Endothelial cell of umbilical vein (primary cell): Measurements from ENCODE around the gene BAX. TPM values are rescaled to one million over a fixed set of nuclear protein-coding genes. Genes with fewer than 3 reads are reported as not detected.
"Not testable (repeated sequence)": the region's sequence is repeated elsewhere in the genome, so short reads cannot be mapped to it uniquely, and the experiment has no call there.

ENCODE experiments used
- BruUV-seq: library from RNA; stranded (reverse); fragments of 400-500 nt; replicated peaks from 2 replicates; lab custom pipeline; 2021; lab: Mats Ljungman, UMichigan
- CTCF ChIA-PET: fragments of 300-600, 350-600 bp; sonication (Branson Sonifier 250); formaldehyde crosslinking; loops from one replicate; lab custom pipeline; 2021; ENCODE audit warnings: antibody characterized with exemption, inconsistent platforms; lab: Charles Lee
- POLR2A ChIA-PET: fragments of 300-600, 350-600 bp; sonication (Branson Sonifier 250); formaldehyde crosslinking; loops from one replicate; lab custom pipeline; 2021; ENCODE audit warnings: antibody characterized with exemption, inconsistent platforms; lab: Charles Lee
- DNase-seq: peaks from one replicate; pipeline ENCODE4 v3.0.0-alpha.2; 2011; ENCODE audit warnings: low read depth, low spot score
- FAIRE-seq: peaks from 2 replicates; lab custom pipeline; 2011; peaks lifted over from hg19 to GRCh38; lab: Jason Lieb, UNC
- H2AFZ ChIP-seq: 2 replicates; pipeline ENCODE4 v1.6.0; 2012; ENCODE audit warnings: low read depth, low read length, control low read depth, inconsistent platforms
- H3K27ac ChIP-seq: 2 replicates; pipeline ENCODE4 v1.5.1; 2011; ENCODE audit warnings: low read depth, mild to moderate bottlenecking, control low read depth, low read length, moderate library complexity; ENCODE audit not compliant: insufficient read depth
- H3K27me3 ChIP-seq, 2 experiments: 2 replicates each; pipeline versions ENCODE4 v1.6.0 to v1.6.1; 2011; ENCODE audit warnings: low read length in 2 of 2, mixed read lengths in 1 of 2; ENCODE audit not compliant: control insufficient read depth in 2 of 2, insufficient read depth in 2 of 2
- H3K36me3 ChIP-seq, 2 experiments: 2 replicates in 1 of 2; 3 replicates in 1 of 2; pipeline ENCODE4 v1.5.1; 2011; ENCODE audit warnings: low read length in 2 of 2, mild to moderate bottlenecking in 1 of 2, moderate library complexity in 1 of 2; ENCODE audit not compliant: control insufficient read depth in 2 of 2, insufficient read depth in 2 of 2; ENCODE audit errors: extremely low read depth in 1 of 2
- H3K4me1 ChIP-seq: 3 replicates; pipeline ENCODE4 v1.5.1; 2011; ENCODE audit warnings: mild to moderate bottlenecking, low read length; ENCODE audit not compliant: control insufficient read depth, insufficient read depth; ENCODE audit errors: extremely low read depth
- H3K4me2 ChIP-seq: 2 replicates; pipeline ENCODE4 v1.6.1; 2011; ENCODE audit warnings: low read length, control low read depth, mixed read lengths; ENCODE audit not compliant: insufficient read depth
- H3K4me3 ChIP-seq, 3 experiments: fragments of 200-600 bp in 1 of 3; sonication (generic), shearing (Covaris generic) in 1 of 3; replicated peaks in 1 of 3; 2 replicates each; pipeline ENCODE4 v1.5.1; 2011 to 2016; ENCODE audit warnings: control low read depth in 3 of 3, low read length in 3 of 3, mild to moderate bottlenecking in 2 of 3, inconsistent platforms in 1 of 3, low read depth in 1 of 3, moderate library complexity in 1 of 3; ENCODE audit not compliant: insufficient read depth in 1 of 3
- H3K79me2 ChIP-seq: 2 replicates; pipeline ENCODE4 v1.6.0; 2012; ENCODE audit warnings: low read length, inconsistent platforms; ENCODE audit not compliant: control insufficient read depth, insufficient read depth
- H3K9ac ChIP-seq: replicated peaks from 2 replicates; pipeline ENCODE3; 2011; ENCODE audit warnings: low read length, control low read depth; ENCODE audit not compliant: insufficient read depth; ENCODE audit errors: extremely low read depth
- H3K9me1 ChIP-seq: replicated peaks from 3 replicates; pipeline ENCODE4 v1.6.0; 2011; ENCODE audit warnings: mild to moderate bottlenecking, low read length; ENCODE audit not compliant: control insufficient read depth, insufficient read depth; ENCODE audit errors: extremely low read depth
- H3K9me3 ChIP-seq: replicated peaks from 2 replicates; pipeline ENCODE4 v1.5.1; 2012; ENCODE audit warnings: low read length, inconsistent platforms; ENCODE audit not compliant: control insufficient read depth, insufficient read depth
- H4K20me1 ChIP-seq: replicated peaks from 2 replicates; pipeline ENCODE3; 2011; ENCODE audit warnings: mild to moderate bottlenecking, low read length; ENCODE audit not compliant: control insufficient read depth, insufficient read depth; ENCODE audit errors: extremely low read depth
- EZH2 ChIP-seq: IDR thresholded peaks from 2 replicates; pipeline ENCODE4 v1.6.1; 2012; ENCODE audit warnings: borderline replicate concordance, low read depth, mild to moderate bottlenecking, moderate library complexity, low read length, inconsistent platforms; ENCODE audit not compliant: severe bottlenecking
- FOS ChIP-seq: IDR thresholded peaks from 2 replicates; pipeline ENCODE4 v1.6.1; 2011; ENCODE audit warnings: mild to moderate bottlenecking, low read length, moderate library complexity, borderline replicate concordance; ENCODE audit not compliant: insufficient read depth
- GATA2 ChIP-seq: IDR thresholded peaks from 2 replicates; pipeline ENCODE4 v1.7.0; 2011; ENCODE audit warnings: low read depth, mild to moderate bottlenecking, moderate library complexity, mixed read lengths, low read length; ENCODE audit not compliant: insufficient read length, insufficient read depth
- MYC ChIP-seq: IDR thresholded peaks from one replicate; pipeline ENCODE4 v1.6.1; 2011; ENCODE audit warnings: mild to moderate bottlenecking, low read depth, low read length
- POLR2A ChIP-seq: IDR thresholded peaks from 2 replicates; pipeline ENCODE4 v1.6.1; 2012; ENCODE audit warnings: low read depth, mild to moderate bottlenecking, control low read depth, low read length
- POLR2AphosphoS5 ChIP-seq: IDR thresholded peaks from 2 replicates; pipeline ENCODE4 v1.6.1; 2012; ENCODE audit warnings: low read depth, mild to moderate bottlenecking, control low read depth, low read length, moderate library complexity; ENCODE audit not compliant: insufficient read depth
- dilution Hi-C: fragments of 300-500 bp; cut with MboI; formaldehyde crosslinking; loops from one replicate; pipeline ENCODE4 v1.15.0; 2019; ENCODE audit warnings: low sequenced_read_pairs; ENCODE audit not compliant: extremely low pct_ligation_motif_present
- intact Hi-C: fragments of 100-400 bp; cut with micrococcal nuclease; formaldehyde crosslinking; loops from one replicate; pipeline ENCODE4 v1.10.0; 2022
- polyA plus RNA-seq, 4 experiments: library from polyadenylated mRNA; depleted of rRNA in 3 of 4; stranded (reverse) in 3 of 4; unstranded in 1 of 4; fragments of >200 nt; gene quantifications; 2 replicates each; pipeline versions ENCODE4 v1.2.1 to v1.2.3, GENCODE V29; 2011 to 2012; ENCODE audit warnings: missing spikeins in 1 of 4
- total RNA-seq: library from RNA; stranded (reverse); gene quantifications from 2 replicates; pipeline ENCODE4 v1.2.3, GENCODE V29; 2021
- TF ChIP-seq, protein P1 (sequence below), 2 donors: IDR thresholded peaks; 1 replicate in 1 of 2; 2 replicates in 1 of 2; pipeline ENCODE4 v1.5.1; 2011; ENCODE audit warnings: low read length in 2 of 2, mild to moderate bottlenecking in 2 of 2, moderate library complexity in 2 of 2, control low read depth in 1 of 2, inconsistent platforms in 1 of 2, low read depth in 1 of 2; ENCODE audit not compliant: insufficient read depth in 1 of 2; ENCODE audit errors: extremely low read depth in 1 of 2

The BAX gene
- total and polyA plus RNA-seq, 2 donors (not counting 3 experiments of a cell fraction or from before 2014, with no cell fraction given): 267 to 283 TPM

DNA sequence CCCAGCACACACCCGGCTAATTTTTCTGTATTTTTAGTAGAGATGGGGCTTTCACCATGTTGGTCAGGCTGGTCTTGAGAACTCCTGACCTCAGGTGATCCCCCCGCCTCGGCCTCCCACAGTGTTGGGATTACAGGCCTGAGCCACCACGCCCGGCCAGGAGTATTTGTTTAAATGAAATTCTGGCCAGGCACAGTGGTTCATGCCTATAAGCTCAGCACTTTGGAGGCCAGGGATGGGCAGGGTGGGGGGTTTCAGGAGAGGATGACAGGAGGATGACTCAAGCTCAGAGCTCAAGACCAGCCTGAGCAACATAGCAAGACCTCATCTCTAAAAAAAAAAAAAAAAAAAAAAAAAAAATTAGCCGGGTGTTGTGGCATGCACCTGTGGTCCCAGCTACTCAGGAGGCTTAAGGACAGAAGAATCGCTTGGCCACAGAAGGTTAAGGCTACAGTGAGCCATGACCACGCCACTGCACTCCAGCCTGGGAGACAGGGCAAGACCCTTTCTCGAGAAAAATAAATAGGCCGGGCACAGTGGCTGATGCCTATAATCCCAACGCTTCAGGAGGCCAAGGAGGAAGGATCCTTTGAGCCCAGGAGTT is 29.3 kb upstream of the BAX start:
- FAIRE-seq (no peak), DNase-seq (no peak)
- Histone ChIP-seq H3K4me2 (no peak overlapping the region), H3K4me3 (no peak overlapping the region), H3K9me1 (no peaks in the 10 kb centered on the region), H3K79me2 (no peaks in the 10 kb centered on the region), H2AFZ (no peak overlapping the region), H3K27ac (no peak overlapping the region), H3K9ac (no peak overlapping the region), H3K27me3 (no peaks in the 10 kb centered on the region), H3K4me1 (peaks cover 2% of the 10 kb centered on the region), H3K36me3 (peaks cover 0 to 19% of the 10 kb centered on the region in 2 experiments), H4K20me1 (no peaks in the 10 kb centered on the region), H3K9me3 (no peaks in the 10 kb centered on the region)
- dilution Hi-C loops: no loop called here
- TF ChIP-seq, protein P1, sequence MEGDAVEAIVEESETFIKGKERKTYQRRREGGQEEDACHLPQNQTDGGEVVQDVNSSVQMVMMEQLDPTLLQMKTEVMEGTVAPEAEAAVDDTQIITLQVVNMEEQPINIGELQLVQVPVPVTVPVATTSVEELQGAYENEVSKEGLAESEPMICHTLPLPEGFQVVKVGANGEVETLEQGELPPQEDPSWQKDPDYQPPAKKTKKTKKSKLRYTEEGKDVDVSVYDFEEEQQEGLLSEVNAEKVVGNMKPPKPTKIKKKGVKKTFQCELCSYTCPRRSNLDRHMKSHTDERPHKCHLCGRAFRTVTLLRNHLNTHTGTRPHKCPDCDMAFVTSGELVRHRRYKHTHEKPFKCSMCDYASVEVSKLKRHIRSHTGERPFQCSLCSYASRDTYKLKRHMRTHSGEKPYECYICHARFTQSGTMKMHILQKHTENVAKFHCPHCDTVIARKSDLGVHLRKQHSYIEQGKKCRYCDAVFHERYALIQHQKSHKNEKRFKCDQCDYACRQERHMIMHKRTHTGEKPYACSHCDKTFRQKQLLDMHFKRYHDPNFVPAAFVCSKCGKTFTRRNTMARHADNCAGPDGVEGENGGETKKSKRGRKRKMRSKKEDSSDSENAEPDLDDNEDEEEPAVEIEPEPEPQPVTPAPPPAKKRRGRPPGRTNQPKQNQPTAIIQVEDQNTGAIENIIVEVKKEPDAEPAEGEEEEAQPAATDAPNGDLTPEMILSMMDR (IDR thresholded peaks at IDR 0.05; ENCODE audit: extremely low read depth in 1 of 2, insufficient read depth in 1 of 2, low read depth in 1 of 2, low read length in 2 of 2): no peak
- TF ChIP-seq POLR2AphosphoS5 (no peak), GATA2 (no peak), EZH2 (no peak), MYC (no peak), POLR2A (no peak), FOS (no peak)
- POLR2A ChIA-PET: no interaction called here
- BruUV-seq: no TSS peak
- intact Hi-C loops: no loop called here
- CTCF ChIA-PET: interaction anchor here (0.6 to 2.0 kb wide), 3 partner anchors 22 to 140 kb away, joined by 3 to 4 read pairs (median 3); no protein-coding TSS in a partner anchor

DNA sequence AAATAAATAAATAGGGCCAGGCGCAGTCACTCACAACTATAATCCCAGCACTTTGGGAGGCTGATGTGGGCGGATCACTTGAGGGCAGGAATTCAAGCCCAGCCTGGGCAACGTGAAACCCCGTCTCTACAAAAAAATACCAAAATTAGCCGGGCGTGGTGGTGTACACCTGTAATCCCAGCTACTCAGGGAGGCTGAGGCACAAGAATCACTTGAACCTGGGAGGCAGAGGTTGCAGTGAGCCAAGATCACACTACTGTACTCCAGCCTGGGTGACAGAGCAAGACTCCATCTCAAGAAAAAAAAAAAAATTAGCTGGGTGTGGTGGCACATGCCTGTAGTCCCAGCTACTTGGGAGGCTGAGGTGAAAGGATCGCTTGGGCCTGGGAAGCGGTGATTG is 28.8 kb upstream of the BAX start:
- BruUV-seq, H3K27me3 ChIP-seq, FAIRE-seq, intact Hi-C loops, H3K4me2 ChIP-seq, POLR2A ChIA-PET, H3K9me3 ChIP-seq, dilution Hi-C loops, H3K9me1 ChIP-seq, H3K9ac ChIP-seq, H3K79me2 ChIP-seq, H3K4me3 ChIP-seq, H3K27ac ChIP-seq, H4K20me1 ChIP-seq, DNase-seq, H3K4me1 ChIP-seq, H2AFZ ChIP-seq: not testable (repeated sequence)
- CTCF ChIA-PET: interaction anchor here (0.6 to 2.0 kb wide), 2 partner anchors 21 to 74 kb away, joined by 3 to 4 read pairs; no protein-coding TSS in a partner anchor
- H3K36me3 ChIP-seq: peaks cover 0 to 16% of the 10 kb centered on the region in 2 experiments
